ENCODE measurements around the gene KISS1.

DNA sequence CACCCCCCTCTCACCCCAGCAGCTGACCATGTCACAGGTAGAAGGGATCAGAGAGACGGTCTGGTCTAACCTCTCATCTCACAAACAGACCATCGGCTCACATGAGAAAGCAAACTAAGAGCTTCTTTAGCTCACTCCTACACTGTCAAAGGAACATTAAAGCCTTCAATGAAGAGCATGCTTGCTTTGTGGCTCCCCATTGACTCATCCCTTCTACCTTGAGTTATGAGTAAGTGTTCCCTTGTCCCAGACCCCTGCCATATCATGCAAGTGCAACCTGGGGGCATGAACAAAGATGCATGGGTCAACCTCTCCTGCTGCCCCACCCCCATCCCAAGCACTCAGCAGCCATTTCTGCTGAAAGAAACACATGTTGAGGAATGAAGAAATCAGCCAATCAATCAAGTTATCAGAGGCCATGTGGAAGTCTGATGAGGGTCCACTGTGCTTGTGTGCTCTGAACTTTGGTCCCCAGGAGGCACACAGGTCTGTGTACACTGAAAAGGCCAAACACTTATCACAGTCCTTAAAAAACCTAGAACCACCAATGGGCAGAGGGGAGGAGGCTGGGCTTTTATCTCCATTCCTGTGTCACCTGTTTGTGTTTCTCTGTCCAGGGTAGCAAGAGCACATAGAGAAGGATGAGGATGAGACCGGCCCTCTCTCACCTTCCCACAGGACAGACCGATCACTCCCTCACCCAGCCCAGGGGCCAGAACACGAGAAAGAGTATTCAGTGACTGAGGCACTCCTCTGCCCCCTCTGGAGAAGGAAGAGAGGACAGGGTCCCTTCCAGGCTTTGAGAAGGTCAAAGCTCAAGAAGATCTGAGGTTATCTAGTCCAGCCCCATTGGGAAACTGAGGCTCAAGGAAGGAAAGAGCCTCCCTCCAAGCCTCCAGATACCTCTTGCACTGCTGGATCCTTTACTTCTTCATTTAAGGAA lies 54.0 kb downstream of the KISS1 start:
- TF ChIP-seq, protein P1, sequence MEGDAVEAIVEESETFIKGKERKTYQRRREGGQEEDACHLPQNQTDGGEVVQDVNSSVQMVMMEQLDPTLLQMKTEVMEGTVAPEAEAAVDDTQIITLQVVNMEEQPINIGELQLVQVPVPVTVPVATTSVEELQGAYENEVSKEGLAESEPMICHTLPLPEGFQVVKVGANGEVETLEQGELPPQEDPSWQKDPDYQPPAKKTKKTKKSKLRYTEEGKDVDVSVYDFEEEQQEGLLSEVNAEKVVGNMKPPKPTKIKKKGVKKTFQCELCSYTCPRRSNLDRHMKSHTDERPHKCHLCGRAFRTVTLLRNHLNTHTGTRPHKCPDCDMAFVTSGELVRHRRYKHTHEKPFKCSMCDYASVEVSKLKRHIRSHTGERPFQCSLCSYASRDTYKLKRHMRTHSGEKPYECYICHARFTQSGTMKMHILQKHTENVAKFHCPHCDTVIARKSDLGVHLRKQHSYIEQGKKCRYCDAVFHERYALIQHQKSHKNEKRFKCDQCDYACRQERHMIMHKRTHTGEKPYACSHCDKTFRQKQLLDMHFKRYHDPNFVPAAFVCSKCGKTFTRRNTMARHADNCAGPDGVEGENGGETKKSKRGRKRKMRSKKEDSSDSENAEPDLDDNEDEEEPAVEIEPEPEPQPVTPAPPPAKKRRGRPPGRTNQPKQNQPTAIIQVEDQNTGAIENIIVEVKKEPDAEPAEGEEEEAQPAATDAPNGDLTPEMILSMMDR (IDR thresholded peaks at IDR 0.05) = no peak
- no peak for TF ChIP-seq POLR2A (IDR thresholded peaks at IDR 0.05)
- no peak for TF ChIP-seq POLR2AphosphoS5 (IDR thresholded peaks at IDR 0.05)

Data from stomach (tissue), 4 donors.